ENCODE data around the gene DENND1A.

Gene DENND1A

GRCh38 chr9:123421186-123421585 is 508.7 kb downstream of the DENND1A start:
- no peak for DNase-seq

- DNase-seq: no peak
Measured at GRCh38 chr9:123420592-123421111, 509.3 kb downstream of the DENND1A start.

GRCh38 chr9:123419721-123420591 is 510.0 kb downstream of the DENND1A start:
- DNase-seq: no peak

- DNase-seq: no peak
Measured at GRCh38 chr9:123419091-123419490, 510.8 kb downstream of the DENND1A start.

- DNase-seq: no peak
Measured at GRCh38 chr9:123418506-123418905, 511.4 kb downstream of the DENND1A start.

- DNase-seq: no peak
Measured at GRCh38 chr9:123418052-123418430, 511.9 kb downstream of the DENND1A start.

- DNase-seq: no peak
Measured at GRCh38 chr9:123417289-123418051, 512.5 kb downstream of the DENND1A start.

GRCh38 chr9:123416176-123416575 is 513.8 kb downstream of the DENND1A start:
- DNase-seq: no peak

GRCh38 chr9:123414936-123415930 is 514.7 kb downstream of the DENND1A start:
- no peak for DNase-seq

- DNase-seq: no peak
Measured at GRCh38 chr9:123414204-123414603, 515.7 kb downstream of the DENND1A start.

GRCh38 chr9:123412171-123412820 is 517.6 kb downstream of the DENND1A start:
- no peak for DNase-seq

- DNase-seq: no peak
Measured at GRCh38 chr9:123411636-123412035, 518.3 kb downstream of the DENND1A start.

- DNase-seq: no peak
Measured at GRCh38 chr9:123411191-123411590, 518.7 kb downstream of the DENND1A start.

GRCh38 chr9:123410281-123410910 is 519.5 kb downstream of the DENND1A start:
- no peak for DNase-seq

- no peak for DNase-seq
Measured at GRCh38 chr9:123408313-123409262, 521.3 kb downstream of the DENND1A start.

GRCh38 chr9:123407217-123407851 is 522.6 kb downstream of the DENND1A start:
- DNase-seq: no peak

- DNase-seq: no peak
Measured at GRCh38 chr9:123406691-123407216, 523.2 kb downstream of the DENND1A start.

- DNase-seq: no peak
Measured at GRCh38 chr9:123406016-123406415, 523.9 kb downstream of the DENND1A start.

GRCh38 chr9:123402981-123403509 is 526.9 kb downstream of the DENND1A start:
- no peak for DNase-seq
